22Rv1 (cell line): ENCODE results near the gene ZNF678.

ENCODE experiments used
- CTCF ChIP-seq: fragments of 450-650 bp; IDR thresholded peaks from 2 replicates; pipeline ENCODE4 v1.5.1; 2017; ENCODE audit warnings: mild to moderate bottlenecking
- ZFX ChIP-seq: fragments of 450-650 bp; IDR thresholded peaks from 2 replicates; pipeline ENCODE4 v1.6.1; 2017; ENCODE audit warnings: antibody characterized with exemption, borderline replicate concordance

GRCh38 chr1:227726318-227726717 is 163.0 kb downstream of the ZNF678 start:
- no peak for TF ChIP-seq CTCF
- TF ChIP-seq ZFX, result no peak
